AG10803 (cell line): Measurements from ENCODE around the gene LRRC14B.
"Not testable (repeated sequence)": the region's sequence is repeated elsewhere in the genome, so short reads cannot be mapped to it uniquely, and the experiment has no call there.

ENCODE experiments used
- DNase-seq: peaks from one replicate; pipeline ENCODE4 v3.0.0; 2010; ENCODE audit warnings: low read depth
- H3K4me3 ChIP-seq: 2 replicates; pipeline ENCODE4 v1.5.1; 2011; ENCODE audit warnings: mild to moderate bottlenecking, low read length, control low read depth
- TF ChIP-seq, protein P1 (sequence below): conservative IDR thresholded peaks from 2 replicates; pipeline ENCODE4 v1.5.1; 2011; ENCODE audit warnings: mild to moderate bottlenecking, low read length, control low read depth, inconsistent platforms

The LRRC14B gene

DNA sequence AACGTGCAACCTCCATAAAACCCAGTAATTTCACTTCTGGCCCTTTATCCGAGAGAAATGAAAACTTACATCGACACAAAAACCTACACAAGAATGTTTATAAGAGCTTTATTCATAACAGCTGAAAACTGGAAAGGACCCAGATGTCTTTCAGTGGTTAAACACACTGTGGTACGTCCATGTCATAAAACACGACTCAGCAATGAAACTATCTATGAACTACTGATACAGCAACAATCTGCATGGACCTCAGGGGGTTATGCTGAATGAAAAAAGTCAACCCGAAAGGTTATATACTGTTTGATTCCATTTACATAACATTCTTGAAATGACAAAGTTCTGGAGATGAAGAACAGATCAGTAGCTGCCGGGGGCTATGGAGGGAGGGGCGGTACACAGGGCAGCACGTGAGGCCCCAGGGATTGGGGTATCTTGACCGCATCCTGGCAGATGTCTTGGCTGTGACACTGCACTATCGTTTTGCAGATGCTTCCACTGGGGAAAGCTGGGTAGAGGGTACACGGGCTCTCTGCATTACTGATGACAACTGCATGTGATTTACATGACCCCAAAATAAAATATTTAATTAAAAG, 22.6 kb downstream of the LRRC14B start:
- no peak for DNase-seq
- TF ChIP-seq, protein P1, sequence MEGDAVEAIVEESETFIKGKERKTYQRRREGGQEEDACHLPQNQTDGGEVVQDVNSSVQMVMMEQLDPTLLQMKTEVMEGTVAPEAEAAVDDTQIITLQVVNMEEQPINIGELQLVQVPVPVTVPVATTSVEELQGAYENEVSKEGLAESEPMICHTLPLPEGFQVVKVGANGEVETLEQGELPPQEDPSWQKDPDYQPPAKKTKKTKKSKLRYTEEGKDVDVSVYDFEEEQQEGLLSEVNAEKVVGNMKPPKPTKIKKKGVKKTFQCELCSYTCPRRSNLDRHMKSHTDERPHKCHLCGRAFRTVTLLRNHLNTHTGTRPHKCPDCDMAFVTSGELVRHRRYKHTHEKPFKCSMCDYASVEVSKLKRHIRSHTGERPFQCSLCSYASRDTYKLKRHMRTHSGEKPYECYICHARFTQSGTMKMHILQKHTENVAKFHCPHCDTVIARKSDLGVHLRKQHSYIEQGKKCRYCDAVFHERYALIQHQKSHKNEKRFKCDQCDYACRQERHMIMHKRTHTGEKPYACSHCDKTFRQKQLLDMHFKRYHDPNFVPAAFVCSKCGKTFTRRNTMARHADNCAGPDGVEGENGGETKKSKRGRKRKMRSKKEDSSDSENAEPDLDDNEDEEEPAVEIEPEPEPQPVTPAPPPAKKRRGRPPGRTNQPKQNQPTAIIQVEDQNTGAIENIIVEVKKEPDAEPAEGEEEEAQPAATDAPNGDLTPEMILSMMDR: no peak
- no peak overlapping the region for H3K4me3 ChIP-seq

DNA sequence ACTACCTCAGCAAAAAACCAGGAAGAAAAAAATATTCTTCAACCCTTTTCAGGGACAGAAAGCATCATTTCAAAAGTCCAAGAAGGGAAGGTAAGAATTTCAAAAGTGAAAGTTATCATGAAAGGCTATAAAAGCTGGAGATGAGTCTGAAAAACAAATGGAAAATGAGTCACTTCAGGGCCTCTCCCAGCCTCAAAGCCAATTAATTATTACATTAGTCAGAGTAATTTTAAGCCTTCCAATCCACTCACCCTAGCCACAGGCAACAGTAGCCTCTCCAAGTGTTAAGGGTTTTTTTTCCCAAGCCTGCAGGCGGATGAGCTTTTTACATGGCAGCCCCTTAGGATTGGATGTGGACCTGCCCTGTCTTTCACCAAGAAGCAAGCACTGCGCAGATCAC, 24.0 kb downstream of the LRRC14B start:
- H3K4me3 ChIP-seq: not testable (repeated sequence)
- DNase-seq: peak; percentile 34

DNA sequence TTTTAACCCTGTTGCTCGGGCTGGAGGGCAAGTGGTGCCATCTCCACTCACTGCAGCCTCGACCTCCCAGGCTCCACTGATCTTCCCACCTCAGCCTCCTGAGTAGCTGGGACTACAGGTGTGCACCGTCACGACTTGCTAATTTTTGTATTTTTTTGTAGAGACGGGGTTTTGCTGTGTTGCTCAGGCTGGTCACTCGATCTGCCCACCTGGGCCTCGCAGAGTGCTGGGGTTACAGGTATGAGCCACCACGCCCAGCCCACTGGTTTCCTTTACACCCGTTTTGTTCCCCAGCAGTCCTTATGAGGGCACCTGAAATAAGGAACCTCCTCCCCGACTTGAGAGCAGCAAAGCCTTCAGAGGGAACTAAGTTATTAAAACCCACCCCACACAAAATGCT, 24.8 kb downstream of the LRRC14B start:
- not testable (repeated sequence) for H3K4me3 ChIP-seq, DNase-seq

GRCh38 chr5:217494-218456, 26.5 kb downstream of the LRRC14B start, which contains the start of the genes CCDC127 and SDHA:
TSS of gene CCDC127 (minus strand) at chr5:218153. CDS start at chr5:216849, 1,304 bp downstream.
TSS of gene SDHA (plus strand) at chr5:218320. CDS start at chr5:218356, 36 bp downstream.
- DNase-seq: peak; percentile 82
- TF ChIP-seq, protein P1: peak; percentile 35
- H3K4me3 ChIP-seq: peak within 1 kb of the TSS; percentile 85

GRCh38 chr5:218457-219291, 27.4 kb downstream of the LRRC14B start:
- TF ChIP-seq, protein P1: 0 out of 2 replicates have a peak, but pooled peaks have one; percentile 4
- peak overlapping the region; percentile 85 for H3K4me3 ChIP-seq
- DNase-seq: peak; percentile 27

GRCh38 chr5:219460-219863, 28.2 kb downstream of the LRRC14B start:
- DNase-seq: peak; percentile 33
- peak overlapping the region; percentile 85 for H3K4me3 ChIP-seq
- TF ChIP-seq, protein P1: no peak

DNA sequence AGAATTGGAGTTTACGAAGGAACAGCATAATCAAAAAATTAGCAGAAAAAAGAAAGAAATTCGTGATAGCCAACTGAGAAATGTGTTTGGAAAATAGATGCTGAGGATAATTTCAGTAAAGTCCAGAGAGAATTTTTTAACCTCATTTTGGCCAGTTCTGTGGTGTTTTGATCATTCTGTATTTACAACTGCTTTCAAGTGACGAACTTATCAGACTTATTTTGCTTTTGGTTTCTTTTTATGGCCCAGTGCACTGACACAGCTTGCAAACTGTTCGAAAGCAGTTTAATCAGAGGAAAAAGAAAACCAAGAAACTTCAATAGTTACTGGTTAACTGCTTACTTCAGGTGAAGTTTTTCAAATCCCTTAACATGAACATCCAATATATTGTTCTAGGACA, 28.7 kb downstream of the LRRC14B start:
- peak; percentile 18 for DNase-seq
- peak overlapping the region; percentile 85 for H3K4me3 ChIP-seq
- TF ChIP-seq, protein P1: no peak

- DNase-seq: peak; percentile 9
- H3K4me3 ChIP-seq: not testable (repeated sequence)
Measured at GRCh38 chr5:222951-223715, 31.8 kb downstream of the LRRC14B start.
